Measurements from ENCODE around the gene PRRT1B.

Gene PRRT1B

GRCh38 chr9:131523451-131524435 lies 21.6 kb upstream of the PRRT1B start:
- H3K4me2 ChIP-seq (ENCODE audit: low read depth, low read length), result no peak overlapping the region
- H3F3A ChIP-seq (ENCODE audit: insufficient read depth, low read length), result no peaks in the 10 kb centered on the region
- peaks cover 2% of the 10 kb centered on the region; the same call in 1 of the 2 replicates for H3K79me2 ChIP-seq (ENCODE audit: low read length)
- no peak overlapping the region for H3K4me3 ChIP-seq (ENCODE audit: low read length)
- peaks cover 7% of the 10 kb centered on the region; the same call in 1 of the 2 replicates for H3K36me3 ChIP-seq (replicated peaks; ENCODE audit: insufficient read depth, low read length)
- no peak overlapping the region for H3K27ac ChIP-seq (ENCODE audit: low read length)
- no peak overlapping the region for H2AFZ ChIP-seq (ENCODE audit: low read length)
- no peak for TF ChIP-seq EZH2phosphoT487 (IDR thresholded peaks at IDR 0.05; ENCODE audit: low read length)
- no peak for TF ChIP-seq EZH2 (optimal IDR thresholded peaks at IDR 0.05; ENCODE audit: low read depth, low read length)
- TF ChIP-seq, protein P1, sequence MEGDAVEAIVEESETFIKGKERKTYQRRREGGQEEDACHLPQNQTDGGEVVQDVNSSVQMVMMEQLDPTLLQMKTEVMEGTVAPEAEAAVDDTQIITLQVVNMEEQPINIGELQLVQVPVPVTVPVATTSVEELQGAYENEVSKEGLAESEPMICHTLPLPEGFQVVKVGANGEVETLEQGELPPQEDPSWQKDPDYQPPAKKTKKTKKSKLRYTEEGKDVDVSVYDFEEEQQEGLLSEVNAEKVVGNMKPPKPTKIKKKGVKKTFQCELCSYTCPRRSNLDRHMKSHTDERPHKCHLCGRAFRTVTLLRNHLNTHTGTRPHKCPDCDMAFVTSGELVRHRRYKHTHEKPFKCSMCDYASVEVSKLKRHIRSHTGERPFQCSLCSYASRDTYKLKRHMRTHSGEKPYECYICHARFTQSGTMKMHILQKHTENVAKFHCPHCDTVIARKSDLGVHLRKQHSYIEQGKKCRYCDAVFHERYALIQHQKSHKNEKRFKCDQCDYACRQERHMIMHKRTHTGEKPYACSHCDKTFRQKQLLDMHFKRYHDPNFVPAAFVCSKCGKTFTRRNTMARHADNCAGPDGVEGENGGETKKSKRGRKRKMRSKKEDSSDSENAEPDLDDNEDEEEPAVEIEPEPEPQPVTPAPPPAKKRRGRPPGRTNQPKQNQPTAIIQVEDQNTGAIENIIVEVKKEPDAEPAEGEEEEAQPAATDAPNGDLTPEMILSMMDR (IDR thresholded peaks at IDR 0.05; ENCODE audit: low read length), result no peak
- no peaks in the 10 kb centered on the region for H3K9me2 ChIP-seq (replicated peaks; ENCODE audit: insufficient read depth, low read length)
- no peaks in the 10 kb centered on the region for H3K4me1 ChIP-seq (ENCODE audit: low read length)
- H3K27me3 ChIP-seq (replicated peaks; ENCODE audit: insufficient read depth, low read length), result no peaks in the 10 kb centered on the region
- no peaks in the 10 kb centered on the region for H3K9me3 ChIP-seq (replicated peaks; ENCODE audit: insufficient read depth, low read length)
- H3K9ac ChIP-seq (ENCODE audit: low read length), result no peak overlapping the region
- H4K20me1 ChIP-seq (ENCODE audit: insufficient read depth, low read length), result no peaks in the 10 kb centered on the region
- DNase-seq, result no peak

DNA sequence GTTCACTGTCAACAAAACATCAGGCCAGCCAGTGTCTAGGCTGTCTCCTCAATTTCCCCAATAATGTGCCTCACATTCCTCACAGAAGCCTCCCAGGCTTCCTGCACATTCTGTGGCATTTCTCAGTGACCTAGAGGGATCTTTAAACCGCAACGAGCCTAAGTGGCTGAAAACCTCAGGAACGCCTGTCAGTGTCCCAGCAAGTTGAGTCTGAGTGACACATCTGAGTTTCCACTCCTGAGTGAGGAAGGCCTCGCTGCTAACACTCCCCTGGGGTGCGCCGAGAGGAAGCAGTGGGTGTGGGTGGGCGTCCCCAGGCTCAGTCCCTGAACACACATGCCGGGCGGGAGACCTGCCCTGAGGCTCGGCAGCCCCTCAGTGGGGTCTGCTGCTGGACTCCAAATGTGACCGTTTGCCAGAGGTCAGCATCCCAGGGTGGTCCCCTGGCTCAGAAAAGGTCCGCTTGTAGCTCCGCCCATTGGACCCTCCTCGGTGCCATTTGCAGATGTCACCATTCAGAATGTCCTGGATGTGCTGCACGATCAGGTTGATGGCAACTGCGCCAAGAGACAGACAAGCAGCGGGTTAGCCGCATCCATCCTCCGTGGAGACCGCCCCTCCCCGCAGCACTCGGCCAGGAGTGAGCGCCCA lies 20.5 kb upstream of the PRRT1B start:
- TF ChIP-seq EZH2 (optimal IDR thresholded peaks at IDR 0.05; ENCODE audit: low read depth, low read length), result no peak
- TF ChIP-seq, protein P1 (IDR thresholded peaks at IDR 0.05; ENCODE audit: low read length), result no peak
- no peak for TF ChIP-seq EZH2phosphoT487 (IDR thresholded peaks at IDR 0.05; ENCODE audit: low read length)
- H3K79me2 ChIP-seq (ENCODE audit: low read length), result peaks cover 11% of the 10 kb centered on the region
- H3K9me2 ChIP-seq (replicated peaks; ENCODE audit: insufficient read depth, low read length), result no peaks in the 10 kb centered on the region
- H3K36me3 ChIP-seq (replicated peaks; ENCODE audit: insufficient read depth, low read length), result peaks cover 3% of the 10 kb centered on the region; the same call in 1 of the 2 replicates
- no peaks in the 10 kb centered on the region for H4K20me1 ChIP-seq (ENCODE audit: insufficient read depth, low read length)
- H3K9ac ChIP-seq (ENCODE audit: low read length), result no peak overlapping the region
- no peak overlapping the region for H3K4me2 ChIP-seq (ENCODE audit: low read depth, low read length)
- H3K27ac ChIP-seq (ENCODE audit: low read length), result no peak overlapping the region
- H3K9me3 ChIP-seq (replicated peaks; ENCODE audit: insufficient read depth, low read length), result no peaks in the 10 kb centered on the region
- no peak for DNase-seq
- no peak overlapping the region for H2AFZ ChIP-seq (ENCODE audit: low read length)
- 0 out of 2 replicates have a peak, but pooled peaks cover 2% of the 10 kb centered on the region for H3K4me1 ChIP-seq (ENCODE audit: low read length)
- H3F3A ChIP-seq (ENCODE audit: insufficient read depth, low read length), result no peaks in the 10 kb centered on the region
- H3K27me3 ChIP-seq (replicated peaks; ENCODE audit: insufficient read depth, low read length), result no peaks in the 10 kb centered on the region
- H3K4me3 ChIP-seq (ENCODE audit: low read length), result no peak overlapping the region

DNA sequence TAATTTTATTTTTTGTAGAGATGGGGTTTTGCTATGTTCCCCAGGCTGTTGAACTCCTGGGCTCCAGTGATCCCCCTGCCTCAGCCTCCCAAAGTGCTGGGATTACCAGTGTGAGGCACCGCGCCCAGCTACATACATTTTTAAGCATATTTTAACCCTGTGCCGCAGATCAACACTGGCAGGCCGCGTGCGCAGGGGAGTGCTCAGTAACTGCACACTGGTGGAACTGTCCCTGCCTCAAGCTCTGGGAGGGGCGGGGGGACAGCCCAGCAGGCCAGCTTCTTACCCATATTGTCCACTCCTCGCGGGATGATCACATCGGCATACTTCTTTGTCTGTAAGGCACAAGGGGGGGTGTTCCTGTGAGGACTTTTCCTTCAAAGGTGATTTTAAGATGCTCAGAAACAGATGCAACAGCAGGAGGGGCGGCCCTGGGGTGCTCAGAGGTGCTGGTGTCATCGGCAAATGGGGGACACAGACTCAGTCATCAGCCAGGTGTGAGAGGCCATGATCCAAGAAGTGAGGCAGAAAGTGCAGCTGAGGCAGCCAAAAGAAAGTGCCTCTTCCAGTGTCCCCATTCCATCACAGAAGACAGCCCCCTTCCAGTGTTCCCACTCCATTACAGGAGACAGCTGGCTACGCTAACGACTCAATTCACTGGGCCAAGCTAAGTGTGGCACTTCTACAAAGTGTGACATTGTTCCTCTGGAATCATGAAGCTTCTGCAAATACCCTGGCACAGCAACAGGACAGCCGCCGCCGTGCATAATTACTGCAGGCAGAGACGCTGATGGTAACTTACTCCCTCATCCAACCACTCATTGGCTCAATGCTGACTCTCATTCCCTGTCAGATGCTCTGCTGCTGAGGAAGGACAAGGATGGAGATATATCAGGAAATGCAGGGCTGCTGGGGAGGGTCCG lies 19.4 kb upstream of the PRRT1B start:
- Histone ChIP-seq H2AFZ (ENCODE audit: low read length) (no peak overlapping the region), H3K9me3 (replicated peaks; ENCODE audit: insufficient read depth, low read length) (no peaks in the 10 kb centered on the region), H3K4me1 (ENCODE audit: low read length) (0 out of 2 replicates have a peak, but pooled peaks cover 7% of the 10 kb centered on the region), H3K36me3 (replicated peaks; ENCODE audit: insufficient read depth, low read length) (no peaks in the 10 kb centered on the region; the same call in 1 of the 2 replicates), H3K9ac (ENCODE audit: low read length) (no peak overlapping the region), H4K20me1 (ENCODE audit: insufficient read depth, low read length) (no peaks in the 10 kb centered on the region), H3K79me2 (ENCODE audit: low read length) (peaks cover 22% of the 10 kb centered on the region), H3K4me2 (ENCODE audit: low read depth, low read length) (no peak overlapping the region), H3K9me2 (replicated peaks; ENCODE audit: insufficient read depth, low read length) (no peaks in the 10 kb centered on the region), H3K4me3 (ENCODE audit: low read length) (no peak overlapping the region), H3K27ac (ENCODE audit: low read length) (no peak overlapping the region), H3F3A (ENCODE audit: insufficient read depth, low read length) (no peaks in the 10 kb centered on the region), H3K27me3 (replicated peaks; ENCODE audit: insufficient read depth, low read length) (no peaks in the 10 kb centered on the region)
- no peak for DNase-seq
- TF ChIP-seq EZH2 (optimal IDR thresholded peaks at IDR 0.05; ENCODE audit: low read depth, low read length) (no peak), EZH2phosphoT487 (IDR thresholded peaks at IDR 0.05; ENCODE audit: low read length) (no peak)
- TF ChIP-seq, protein P1 (IDR thresholded peaks at IDR 0.05; ENCODE audit: low read length), result no peak
